Common myeloid progenitor, CD34-positive (primary cell): ENCODE results near the gene CCDC74A. TPM values are rescaled to one million over a fixed set of nuclear protein-coding genes. Genes with fewer than 3 reads are reported as not detected.
"Not testable (repeated sequence)": the region's sequence is repeated elsewhere in the genome, so short reads cannot be mapped to it uniquely, and the experiment has no call there.

ENCODE experiments used
- CTCF ChIA-PET: fragments of 350-600 bp; sonication (Branson Sonifier 250); formaldehyde crosslinking; loops from one replicate; lab custom pipeline; 2021; ENCODE audit warnings: antibody characterized with exemption; lab: Charles Lee
- POLR2A ChIA-PET: fragments of 350-600 bp; sonication (Branson Sonifier 250); formaldehyde crosslinking; loops from one replicate; lab custom pipeline; 2021; ENCODE audit warnings: antibody characterized with exemption; lab: Charles Lee
- DNase-seq, 3 donors: peaks; one replicate each; pipeline versions ENCODE4 v3.0.0 to v3.0.0-alpha.2; 2013
- H3K27ac ChIP-seq, 2 experiments: 1 replicate in 1 of 2; 2 replicates in 1 of 2; pipeline ENCODE4 v1.7.0; 2013; ENCODE audit warnings: inconsistent platforms in 2 of 2, low read length in 2 of 2, mild to moderate bottlenecking in 2 of 2, low read depth in 1 of 2, moderate library complexity in 1 of 2; ENCODE audit not compliant: severe bottlenecking in 2 of 2, insufficient read depth in 1 of 2, poor library complexity in 1 of 2
- H3K27me3 ChIP-seq, 5 experiments: replicated peaks in 2 of 5; 1 replicate in 3 of 5; 2 replicates in 2 of 5; pipeline versions ENCODE4 v1.6.1 to v1.7.0; 2013; ENCODE audit warnings: low read length in 4 of 5, mild to moderate bottlenecking in 2 of 5, moderate library complexity in 2 of 5, inconsistent platforms in 1 of 5; ENCODE audit not compliant: insufficient read depth in 5 of 5, control insufficient read depth in 4 of 5
- H3K36me3 ChIP-seq, 4 experiments: 1 replicate in 2 of 4; 2 replicates in 2 of 4; pipeline versions ENCODE4 v1.6.1 to v1.7.0; 2013; ENCODE audit warnings: low read length in 3 of 4, control low read depth in 1 of 4, mild to moderate bottlenecking in 1 of 4; ENCODE audit not compliant: control insufficient read depth in 4 of 4, insufficient read depth in 4 of 4
- H3K4me1 ChIP-seq, 4 experiments: 1 replicate in 3 of 4; 2 replicates in 1 of 4; pipeline versions ENCODE4 v1.6.1 to v1.7.1; 2013; ENCODE audit warnings: low read length in 3 of 4, mild to moderate bottlenecking in 3 of 4, control low read depth in 1 of 4, inconsistent platforms in 1 of 4, moderate library complexity in 1 of 4; ENCODE audit not compliant: control insufficient read depth in 4 of 4, insufficient read depth in 4 of 4; ENCODE audit errors: control extremely low read depth in 1 of 4
- H3K4me3 ChIP-seq, 7 experiments: 1 replicate in 4 of 7; 2 replicates in 3 of 7; pipeline versions ENCODE4 v1.5.1 to v1.7.0; 2013; ENCODE audit warnings: mild to moderate bottlenecking in 7 of 7, low read length in 6 of 7, moderate library complexity in 6 of 7, inconsistent platforms in 2 of 7, low read depth in 2 of 7, control low read depth in 1 of 7; ENCODE audit not compliant: insufficient read depth in 4 of 7, control insufficient read depth in 1 of 7; ENCODE audit errors: extremely low read depth in 1 of 7
- H3K9me3 ChIP-seq, 5 experiments: 1 replicate in 4 of 5; 2 replicates in 1 of 5; pipeline versions ENCODE4 v1.6.1 to v1.7.1; 2013; ENCODE audit warnings: low read length in 4 of 5, mild to moderate bottlenecking in 2 of 5, inconsistent platforms in 1 of 5, low read depth in 1 of 5, moderate library complexity in 1 of 5; ENCODE audit not compliant: control insufficient read depth in 4 of 5, insufficient read depth in 2 of 5; ENCODE audit errors: control extremely low read depth in 1 of 5
- WGBS: methylation state at CpG from one replicate; pipeline ENCODE4 v1.1.5; 2013; ENCODE audit not compliant: insufficient coverage; 5-methylcytosine and 5-hydroxymethylcytosine counted together
- polyA plus RNA-seq: library from polyadenylated mRNA; unstranded; fragments of 120-200 nt; gene quantifications from one replicate; pipeline ENCODE4 v1.2.1, GENCODE V29; 2013

The CCDC74A gene
- polyA plus RNA-seq, result not detected

- H3K36me3 ChIP-seq, POLR2A ChIA-PET, H3K27ac ChIP-seq, H3K9me3 ChIP-seq, CTCF ChIA-PET, H3K4me1 ChIP-seq: not testable (repeated sequence)
- H3K27me3 ChIP-seq, result peaks cover 0 to 26% (median 3%) of the 10 kb centered on the region in 5 experiments
- peak in 2 of 3 donors; percentile 18 to 31 for DNase-seq
- 56% methylated on average over 20 of the region's 47 CpGs for WGBS
- H3K4me3 ChIP-seq, result peak within 1 kb of the TSS in 4 of 7 experiments; percentile 25 to 67 (median 44)
These were observed at the start of gene CCDC74A for GRCh38 chr2:131527131-131528001. Gene CCDC74A (plus strand): TSS chr2:131527888. CDS start chr2:131527971, 83 bp downstream.

GRCh38 chr2:131478074-131478849, 49.4 kb upstream of the CCDC74A start:
- H3K36me3 ChIP-seq, H3K4me1 ChIP-seq, H3K9me3 ChIP-seq, H3K27ac ChIP-seq, DNase-seq, H3K4me3 ChIP-seq, POLR2A ChIA-PET, CTCF ChIA-PET, H3K27me3 ChIP-seq: not testable (repeated sequence)
- WGBS, result 100% methylated on average over 5 of the region's 18 CpGs

GRCh38 chr2:131478850-131479461, 48.7 kb upstream of the CCDC74A start:
- peaks cover 0 to 12% (median 5%) of the 10 kb centered on the region in 4 experiments for H3K36me3 ChIP-seq
- CTCF ChIA-PET, H3K4me1 ChIP-seq, H3K27ac ChIP-seq, H3K27me3 ChIP-seq, H3K4me3 ChIP-seq, H3K9me3 ChIP-seq, DNase-seq: not testable (repeated sequence)
- POLR2A ChIA-PET, result interaction anchor here (0.6 kb wide), 1 partner anchor 14 kb away, joined by 3 read pairs; the partner anchor contains the start of gene MZT2A
- 96% methylated on average over 7 of the region's 9 CpGs for WGBS

- H3K9me3 ChIP-seq, DNase-seq, POLR2A ChIA-PET, H3K27ac ChIP-seq, H3K4me1 ChIP-seq, H3K4me3 ChIP-seq, H3K27me3 ChIP-seq, CTCF ChIA-PET: not testable (repeated sequence)
- H3K36me3 ChIP-seq, result peaks cover 0 to 14% (median 7%) of the 10 kb centered on the region in 4 experiments
- WGBS, result 100% methylated on average over 3 of the region's 20 CpGs
These were observed 47.3 kb upstream of the CCDC74A start for GRCh38 chr2:131480351-131480750.

- CTCF ChIA-PET, H3K4me1 ChIP-seq, H3K27ac ChIP-seq, DNase-seq, H3K4me3 ChIP-seq, H3K9me3 ChIP-seq, POLR2A ChIA-PET, H3K27me3 ChIP-seq: not testable (repeated sequence)
- H3K36me3 ChIP-seq, result peaks cover 0 to 13% (median 7%) of the 10 kb centered on the region in 4 experiments
- WGBS, result 95% methylated on average over 13 of the region's 19 CpGs
These were observed 45.1 kb upstream of the CCDC74A start for GRCh38 chr2:131482506-131483155.

GRCh38 chr2:131483981-131484820, 43.5 kb upstream of the CCDC74A start:
- H3K9me3 ChIP-seq, H3K27ac ChIP-seq, H3K27me3 ChIP-seq, DNase-seq, H3K4me1 ChIP-seq, POLR2A ChIA-PET, H3K4me3 ChIP-seq, CTCF ChIA-PET: not testable (repeated sequence)
- WGBS, result 98% methylated on average over 17 of the region's 24 CpGs
- peaks cover 0 to 15% (median 13%) of the 10 kb centered on the region in 4 experiments for H3K36me3 ChIP-seq
